C4-2B (cell line): ENCODE measurements around the gene POU2AF1.

Source experiments
- H3K27ac ChIP-seq: fragments of 450-650 bp; 2 replicates; pipeline ENCODE4 v1.5.1; 2017
- CTCF ChIP-seq: fragments of 450-650 bp; conservative IDR thresholded peaks from 2 replicates; pipeline ENCODE4 v1.5.1; 2017; ENCODE audit warnings: mild to moderate bottlenecking
- ZFX ChIP-seq: fragments of 450-650 bp; IDR thresholded peaks from 2 replicates; pipeline ENCODE4 v1.6.1; 2017

The POU2AF1 gene

DNA sequence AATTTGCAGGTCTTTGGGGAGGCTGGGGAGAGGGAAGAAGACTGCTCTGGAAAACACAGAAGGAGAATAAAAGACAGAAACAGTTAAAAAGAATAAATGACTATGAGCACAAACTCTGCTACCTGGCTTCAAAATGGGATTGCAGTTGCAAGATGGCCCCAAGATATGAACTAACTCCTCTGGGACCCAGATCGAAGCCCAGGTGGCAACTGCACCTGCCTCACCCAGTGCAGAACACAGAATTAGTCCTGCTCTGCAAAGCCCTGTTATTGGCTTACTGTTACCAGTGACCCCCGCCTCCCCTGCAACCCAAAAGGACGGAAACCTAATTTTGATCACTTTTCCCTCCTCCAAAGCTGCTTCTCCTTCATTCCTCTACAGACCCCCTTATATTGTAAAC is 35.9 kb upstream of the POU2AF1 start:
- H3K27ac ChIP-seq, result no peak overlapping the region
- TF ChIP-seq ZFX (no peak), CTCF (no peak)

- TF ChIP-seq ZFX (no peak), CTCF (no peak)
Observed at GRCh38 chr11:111414267-111414931, 35.3 kb upstream of the POU2AF1 start.

DNA sequence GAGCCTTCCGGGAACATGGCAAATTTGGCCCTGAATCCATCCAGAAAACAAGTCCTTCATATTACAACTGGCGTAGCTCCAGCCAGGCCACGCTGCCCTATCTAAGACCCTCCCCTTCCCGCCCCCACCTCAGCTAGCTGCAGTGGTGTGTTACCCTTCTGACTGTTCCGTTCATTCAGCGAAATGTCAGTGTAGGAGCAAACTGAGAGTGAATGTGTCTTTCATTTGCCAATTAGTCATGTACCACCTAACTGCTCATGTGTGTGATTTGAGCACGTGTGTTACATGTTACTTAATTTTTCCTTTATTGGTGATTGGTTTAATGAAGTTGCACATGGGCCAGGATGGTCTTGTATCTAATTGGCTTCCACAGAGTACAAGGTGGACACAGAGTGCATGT is 34.8 kb upstream of the POU2AF1 start:
- no peak overlapping the region for H3K27ac ChIP-seq
- no peak for TF ChIP-seq CTCF
- TF ChIP-seq ZFX, result no peak

More at GRCh38 chr11:111414267-111414931, 35.3 kb upstream of the POU2AF1 start:
- H3K27ac ChIP-seq, result no peak overlapping the region

DNA sequence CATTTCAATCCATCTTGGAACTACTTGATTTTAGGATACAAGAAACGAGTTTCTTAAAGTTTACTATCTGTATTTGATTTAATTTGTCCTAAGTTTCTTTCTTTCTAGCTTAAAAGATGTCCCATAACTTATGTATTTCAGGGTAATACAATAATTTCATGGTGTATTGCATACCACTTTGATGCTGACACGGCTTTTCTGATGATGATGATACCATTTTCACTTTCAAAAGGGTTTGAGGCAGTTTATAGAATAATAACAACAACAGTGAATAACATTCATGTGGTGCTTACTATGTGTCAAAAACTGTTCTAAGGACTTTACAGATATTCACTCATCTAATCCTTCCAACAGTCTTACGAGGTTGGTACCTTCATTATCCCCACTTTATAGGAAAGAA is 33.2 kb upstream of the POU2AF1 start:
- H3K27ac ChIP-seq, result no peak overlapping the region
- no peak for TF ChIP-seq CTCF

DNA sequence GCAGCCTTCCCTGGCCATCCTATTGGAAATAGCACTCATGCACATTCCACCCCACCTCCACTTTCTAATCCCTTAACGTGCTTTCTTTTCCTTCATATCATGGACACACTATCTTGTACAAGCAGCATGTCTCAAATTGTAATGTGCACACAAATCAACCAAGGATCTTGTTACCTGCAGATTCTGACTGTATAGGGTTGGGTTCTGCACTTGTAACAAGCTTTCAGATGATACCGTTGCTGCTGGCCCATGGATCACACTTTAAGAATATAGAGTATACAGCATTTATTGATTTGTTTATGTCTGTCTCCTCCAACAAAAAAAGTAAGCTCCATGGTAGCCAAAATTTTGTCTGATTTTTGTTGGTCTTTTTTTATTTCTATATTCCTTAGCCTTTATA is 32.4 kb upstream of the POU2AF1 start:
- H3K27ac ChIP-seq, result no peak overlapping the region

DNA sequence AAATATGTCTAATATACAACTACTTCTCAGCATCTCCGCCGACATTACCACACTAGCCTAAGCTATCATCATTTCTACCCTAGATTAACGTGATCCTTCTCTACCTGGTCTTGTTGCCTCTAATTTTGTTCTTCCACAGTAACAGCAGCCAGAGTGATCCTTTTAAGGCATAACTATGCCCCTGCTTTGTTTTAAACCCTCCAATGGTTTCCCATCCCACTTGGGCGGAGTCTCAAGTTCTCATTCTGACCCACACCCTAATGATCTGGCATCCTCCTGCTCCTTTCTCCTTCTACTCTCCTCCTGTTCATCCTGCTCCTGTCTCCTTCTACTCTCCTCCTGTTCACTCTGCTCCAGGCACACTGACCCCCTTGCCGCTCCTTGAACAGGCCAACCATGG is 31.9 kb upstream of the POU2AF1 start:
- TF ChIP-seq CTCF, result no peak
- no peak for TF ChIP-seq ZFX
- no peak overlapping the region for H3K27ac ChIP-seq

More for the DNA sequence above, 32.4 kb upstream of the POU2AF1 start:
- TF ChIP-seq CTCF (no peak), ZFX (no peak)

DNA sequence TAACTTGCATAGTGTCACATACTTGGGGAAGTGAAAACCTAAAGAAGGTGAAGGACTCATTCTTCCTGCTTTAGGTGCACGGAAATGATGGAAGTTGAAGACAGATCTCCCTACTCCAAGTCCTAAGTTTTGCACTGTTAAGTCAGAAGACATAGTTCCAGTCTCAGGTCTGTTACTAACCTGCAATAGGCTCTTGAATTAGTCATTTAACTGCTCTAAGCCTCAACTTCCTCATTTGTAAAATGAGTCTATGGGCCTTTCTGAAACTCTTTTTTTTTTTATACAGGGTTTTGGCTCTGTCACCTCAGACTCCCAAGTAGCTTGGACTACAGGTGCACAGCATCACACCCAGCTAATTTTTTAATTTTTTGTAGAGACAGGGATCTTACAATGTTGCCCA is 30.8 kb upstream of the POU2AF1 start:
- TF ChIP-seq CTCF (no peak), ZFX (no peak)
- H3K27ac ChIP-seq, result no peak overlapping the region
